ENCODE results near the gene NUDT4.

- TF ChIP-seq GABPA (IDR thresholded peaks at IDR 0.05; ENCODE audit: borderline replicate concordance, insufficient read depth, low read length) (no peak), RXRA (IDR thresholded peaks at IDR 0.05; ENCODE audit: insufficient read depth, low read depth, low read length) (no peak)
These were observed 9.0 kb upstream of the NUDT4 start for GRCh38 chr12:93368766-93369165.

Data from H1 (cell line).